Osteoblast (primary cell): ENCODE results near the gene DOCK10. TPM values are rescaled to one million over a fixed set of nuclear protein-coding genes. Genes with fewer than 3 reads are reported as not detected.

Source experiments
- DNase-seq: peaks from one replicate; pipeline ENCODE4 v3.0.0; 2011; ENCODE audit warnings: low spot score, mixed read lengths; ENCODE audit not compliant: insufficient read length; ENCODE audit errors: missing footprints
- H2AFZ ChIP-seq: 2 replicates; pipeline ENCODE4 v1.6.0; 2011; ENCODE audit warnings: mild to moderate bottlenecking, low read length
- H3K27ac ChIP-seq: 2 replicates; pipeline ENCODE4 v1.5.1; 2011; ENCODE audit warnings: mild to moderate bottlenecking, low read depth, low read length, moderate library complexity
- H3K27me3 ChIP-seq: 2 replicates; pipeline ENCODE4 v1.6.0; 2012; ENCODE audit warnings: mild to moderate bottlenecking, control low read depth, inconsistent platforms, low read length, moderate library complexity; ENCODE audit not compliant: insufficient read depth
- H3K36me3 ChIP-seq: 2 replicates; pipeline ENCODE4 v1.5.1; 2011; ENCODE audit warnings: mild to moderate bottlenecking, low read length, control low read depth, moderate library complexity; ENCODE audit not compliant: insufficient read depth
- H3K4me1 ChIP-seq: 2 replicates; pipeline ENCODE4 v1.5.1; 2011; ENCODE audit warnings: mild to moderate bottlenecking, low read length, control low read depth, moderate library complexity; ENCODE audit not compliant: insufficient read depth
- H3K4me2 ChIP-seq: 2 replicates; pipeline ENCODE4 v1.6.0; 2011; ENCODE audit warnings: mild to moderate bottlenecking, low read length; ENCODE audit not compliant: insufficient read depth
- H3K4me3 ChIP-seq: fragments of 200-600 bp; sonication (generic); 3 replicates; pipeline ENCODE4 v1.5.1; 2012; ENCODE audit warnings: mild to moderate bottlenecking, low read length, inconsistent platforms; ENCODE audit not compliant: insufficient read depth
- H3K79me2 ChIP-seq: 2 replicates; pipeline ENCODE4 v1.6.0; 2012; ENCODE audit warnings: mild to moderate bottlenecking, low read length, control low read depth, inconsistent platforms; ENCODE audit not compliant: insufficient read depth
- H3K9me3 ChIP-seq: 2 replicates; pipeline ENCODE4 v1.5.1; 2011; ENCODE audit warnings: low read depth, low read length, control low read depth
- H4K20me1 ChIP-seq: 2 replicates; pipeline ENCODE4 v1.6.0; 2012; ENCODE audit warnings: mild to moderate bottlenecking, low read length, control low read depth; ENCODE audit not compliant: insufficient read depth
- CTCF ChIP-seq: IDR thresholded peaks from 2 replicates; pipeline ENCODE4 v1.5.1; 2011; ENCODE audit warnings: mild to moderate bottlenecking, low read depth, low read length, moderate library complexity; ENCODE audit errors: extremely low read depth
- total RNA-seq: library from RNA; depleted of rRNA; stranded (reverse); fragments of >200 nt; gene quantifications from 2 replicates; pipeline ENCODE4 v1.2.3, GENCODE V29; 2012

Gene DOCK10
- total RNA-seq, 1 donor, result 33.3 TPM

GRCh38 chr2:224901121-224901676 is 141.1 kb downstream of the DOCK10 start:
- Histone ChIP-seq H3K79me2 (peaks cover 70% of the 10 kb centered on the region), H3K36me3 (peaks cover 2% of the 10 kb centered on the region), H2AFZ (no peak overlapping the region), H3K27ac (no peak overlapping the region), H3K4me2 (no peak overlapping the region), H3K4me1 (peaks cover 8% of the 10 kb centered on the region), H3K9me3 (no peaks in the 10 kb centered on the region), H4K20me1 (no peaks in the 10 kb centered on the region), H3K4me3 (no peak overlapping the region), H3K27me3 (no peaks in the 10 kb centered on the region)
- no peak for DNase-seq
- TF ChIP-seq CTCF, result no peak

- Histone ChIP-seq H3K4me1 (no peaks in the 10 kb centered on the region), H3K9me3 (no peaks in the 10 kb centered on the region), H2AFZ (no peak overlapping the region), H3K36me3 (peaks cover 24% of the 10 kb centered on the region), H4K20me1 (no peaks in the 10 kb centered on the region), H3K27me3 (no peaks in the 10 kb centered on the region), H3K4me2 (no peak overlapping the region), H3K4me3 (no peak overlapping the region), H3K79me2 (peaks cover 35% of the 10 kb centered on the region), H3K27ac (no peak overlapping the region)
- no peak for DNase-seq
- TF ChIP-seq CTCF, result no peak
Observed at GRCh38 chr2:224895377-224895776, 146.9 kb downstream of the DOCK10 start.

- Histone ChIP-seq H3K9me3 (no peaks in the 10 kb centered on the region), H4K20me1 (no peaks in the 10 kb centered on the region), H3K36me3 (peaks cover 25% of the 10 kb centered on the region), H3K79me2 (peaks cover 34% of the 10 kb centered on the region), H3K27me3 (no peaks in the 10 kb centered on the region), H3K27ac (no peak overlapping the region), H3K4me1 (no peaks in the 10 kb centered on the region), H3K4me2 (no peak overlapping the region), H2AFZ (no peak overlapping the region), H3K4me3 (no peak overlapping the region)
- DNase-seq, result no peak
- no peak for TF ChIP-seq CTCF
Observed at GRCh38 chr2:224894356-224894755, 147.9 kb downstream of the DOCK10 start.

GRCh38 chr2:224893848-224894247 is 148.4 kb downstream of the DOCK10 start:
- Histone ChIP-seq H3K4me2 (no peak overlapping the region), H3K9me3 (no peaks in the 10 kb centered on the region), H2AFZ (no peak overlapping the region), H3K4me1 (no peaks in the 10 kb centered on the region), H3K27ac (no peak overlapping the region), H3K4me3 (no peak overlapping the region), H3K36me3 (peaks cover 25% of the 10 kb centered on the region), H3K27me3 (no peaks in the 10 kb centered on the region), H3K79me2 (peaks cover 30% of the 10 kb centered on the region), H4K20me1 (no peaks in the 10 kb centered on the region)
- DNase-seq, result no peak
- TF ChIP-seq CTCF, result no peak
